SU-DHL-6 (cell line): Measurements from ENCODE around the gene HMCN2.

ENCODE experiments used
- CTCF ChIP-seq: fragments of 200-600 bp; sonication (generic); IDR thresholded peaks from one replicate; pipeline ENCODE4 v1.5.1; 2017; ENCODE audit warnings: antibody characterized with exemption, mild to moderate bottlenecking, low read length, moderate library complexity; ENCODE audit not compliant: insufficient read depth, poor library complexity, severe bottlenecking
- EZH2phosphoT487 ChIP-seq: fragments of 200-600 bp; sonication (generic), shearing (Covaris generic); conservative IDR thresholded peaks from 2 replicates; pipeline ENCODE4 v1.6.1; 2018; ENCODE audit warnings: mild to moderate bottlenecking, antibody characterized with exemption, low read length, moderate library complexity, mixed read lengths

- TF ChIP-seq CTCF (no peak), EZH2phosphoT487 (no peak)
Observed at GRCh38 chr9:130286072-130286770, 20.7 kb downstream of the HMCN2 start.
